ENCODE data around the gene MGARP.
"Not testable (repeated sequence)": the region's sequence is repeated elsewhere in the genome, so short reads cannot be mapped to it uniquely, and the experiment has no call there.

- TF ChIP-seq CTCF, POLR2A (IDR thresholded peaks at IDR 0.05): not testable (repeated sequence)
Measured at GRCh38 chr4:139255581-139255980, 24.4 kb downstream of the MGARP start.
